ENCODE results near the gene IGSF21. TPM values are rescaled to one million over a fixed set of nuclear protein-coding genes. Genes with fewer than 3 reads are reported as not detected.

Gene IGSF21
- total RNA-seq, 1 donor = not detected

- Histone ChIP-seq H3K79me2 (ENCODE audit: insufficient read depth, low read length) (no peaks in the 10 kb centered on the region), H3K4me2 (ENCODE audit: insufficient read depth, low read length) (no peak overlapping the region), H3K36me3 (ENCODE audit: insufficient read depth, low read length) (no peaks in the 10 kb centered on the region), H3K27ac (ENCODE audit: low read depth, low read length) (no peak overlapping the region), H2AFZ (ENCODE audit: low read length) (no peak overlapping the region), H3K27me3 (ENCODE audit: insufficient read depth, low read length) (no peaks in the 10 kb centered on the region), H3K9me3 (ENCODE audit: low read depth, low read length) (no peaks in the 10 kb centered on the region), H3K4me1 (ENCODE audit: insufficient read depth, low read length) (no peaks in the 10 kb centered on the region), H4K20me1 (ENCODE audit: insufficient read depth, low read length) (no peaks in the 10 kb centered on the region), H3K4me3 (ENCODE audit: insufficient read depth, low read length) (no peak overlapping the region)
- TF ChIP-seq, protein P1, sequence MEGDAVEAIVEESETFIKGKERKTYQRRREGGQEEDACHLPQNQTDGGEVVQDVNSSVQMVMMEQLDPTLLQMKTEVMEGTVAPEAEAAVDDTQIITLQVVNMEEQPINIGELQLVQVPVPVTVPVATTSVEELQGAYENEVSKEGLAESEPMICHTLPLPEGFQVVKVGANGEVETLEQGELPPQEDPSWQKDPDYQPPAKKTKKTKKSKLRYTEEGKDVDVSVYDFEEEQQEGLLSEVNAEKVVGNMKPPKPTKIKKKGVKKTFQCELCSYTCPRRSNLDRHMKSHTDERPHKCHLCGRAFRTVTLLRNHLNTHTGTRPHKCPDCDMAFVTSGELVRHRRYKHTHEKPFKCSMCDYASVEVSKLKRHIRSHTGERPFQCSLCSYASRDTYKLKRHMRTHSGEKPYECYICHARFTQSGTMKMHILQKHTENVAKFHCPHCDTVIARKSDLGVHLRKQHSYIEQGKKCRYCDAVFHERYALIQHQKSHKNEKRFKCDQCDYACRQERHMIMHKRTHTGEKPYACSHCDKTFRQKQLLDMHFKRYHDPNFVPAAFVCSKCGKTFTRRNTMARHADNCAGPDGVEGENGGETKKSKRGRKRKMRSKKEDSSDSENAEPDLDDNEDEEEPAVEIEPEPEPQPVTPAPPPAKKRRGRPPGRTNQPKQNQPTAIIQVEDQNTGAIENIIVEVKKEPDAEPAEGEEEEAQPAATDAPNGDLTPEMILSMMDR (IDR thresholded peaks at IDR 0.05; ENCODE audit: extremely low read depth, low read depth, low read length) = no peak
- DNase-seq (ENCODE audit: insufficient read length, low spot score, missing footprints) = no peak
Measured at GRCh38 chr1:18357622-18358230, 250.1 kb downstream of the IGSF21 start.

- H3K27me3 ChIP-seq (ENCODE audit: insufficient read depth, low read length) = no peaks in the 10 kb centered on the region
- no peak overlapping the region for H3K4me2 ChIP-seq (ENCODE audit: insufficient read depth, low read length)
- H2AFZ ChIP-seq (ENCODE audit: low read length) = no peak overlapping the region
- H3K4me3 ChIP-seq (ENCODE audit: insufficient read depth, low read length) = no peak overlapping the region
- no peaks in the 10 kb centered on the region for H4K20me1 ChIP-seq (ENCODE audit: insufficient read depth, low read length)
- no peaks in the 10 kb centered on the region for H3K79me2 ChIP-seq (ENCODE audit: insufficient read depth, low read length)
- no peaks in the 10 kb centered on the region for H3K4me1 ChIP-seq (ENCODE audit: insufficient read depth, low read length)
- H3K27ac ChIP-seq (ENCODE audit: low read depth, low read length) = no peak overlapping the region
- no peak for DNase-seq (ENCODE audit: insufficient read length, low spot score, missing footprints)
- TF ChIP-seq, protein P1 (IDR thresholded peaks at IDR 0.05; ENCODE audit: extremely low read depth, low read depth, low read length) = no peak
- no peaks in the 10 kb centered on the region for H3K9me3 ChIP-seq (ENCODE audit: low read depth, low read length)
- H3K36me3 ChIP-seq (ENCODE audit: insufficient read depth, low read length) = no peaks in the 10 kb centered on the region
Measured at GRCh38 chr1:18358600-18358999, 251.0 kb downstream of the IGSF21 start.

GRCh38 chr1:18360251-18360650, 252.7 kb downstream of the IGSF21 start:
- Histone ChIP-seq H4K20me1 (ENCODE audit: insufficient read depth, low read length) (no peaks in the 10 kb centered on the region), H3K27ac (ENCODE audit: low read depth, low read length) (no peak overlapping the region), H3K4me3 (ENCODE audit: insufficient read depth, low read length) (no peak overlapping the region), H2AFZ (ENCODE audit: low read length) (no peak overlapping the region), H3K79me2 (ENCODE audit: insufficient read depth, low read length) (no peaks in the 10 kb centered on the region), H3K9me3 (ENCODE audit: low read depth, low read length) (no peaks in the 10 kb centered on the region), H3K36me3 (ENCODE audit: insufficient read depth, low read length) (no peaks in the 10 kb centered on the region), H3K4me2 (ENCODE audit: insufficient read depth, low read length) (no peak overlapping the region), H3K27me3 (ENCODE audit: insufficient read depth, low read length) (no peaks in the 10 kb centered on the region), H3K4me1 (ENCODE audit: insufficient read depth, low read length) (no peaks in the 10 kb centered on the region)
- DNase-seq (ENCODE audit: insufficient read length, low spot score, missing footprints) = no peak
- TF ChIP-seq, protein P1 (IDR thresholded peaks at IDR 0.05; ENCODE audit: extremely low read depth, low read depth, low read length) = no peak

DNA sequence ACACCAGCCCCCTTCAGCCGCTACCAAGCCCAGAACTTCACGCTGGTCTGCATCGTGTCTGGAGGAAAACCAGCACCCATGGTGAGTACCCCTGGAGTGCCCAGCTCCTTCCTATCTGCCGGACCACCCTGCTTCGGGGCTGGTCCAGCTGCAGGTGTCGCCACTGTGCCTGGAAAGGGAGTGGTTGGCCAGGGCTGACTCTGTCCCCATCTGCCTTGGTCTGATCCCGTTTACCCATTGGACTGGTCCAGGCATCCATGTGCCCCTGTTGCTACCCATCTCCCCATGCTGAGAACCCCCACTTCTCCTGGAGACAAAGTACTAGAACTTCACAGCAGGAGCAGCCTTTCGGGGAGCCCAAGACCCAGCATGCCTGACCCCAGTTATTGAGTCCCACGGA, 254.6 kb downstream of the IGSF21 start:
- no peaks in the 10 kb centered on the region for H3K36me3 ChIP-seq (ENCODE audit: insufficient read depth, low read length)
- no peak for DNase-seq (ENCODE audit: insufficient read length, low spot score, missing footprints)
- no peaks in the 10 kb centered on the region for H3K27me3 ChIP-seq (ENCODE audit: insufficient read depth, low read length)
- H2AFZ ChIP-seq (ENCODE audit: low read length) = no peak overlapping the region
- H3K27ac ChIP-seq (ENCODE audit: low read depth, low read length) = no peak overlapping the region
- no peaks in the 10 kb centered on the region for H3K9me3 ChIP-seq (ENCODE audit: low read depth, low read length)
- no peak overlapping the region for H3K4me2 ChIP-seq (ENCODE audit: insufficient read depth, low read length)
- TF ChIP-seq, protein P1 (IDR thresholded peaks at IDR 0.05; ENCODE audit: extremely low read depth, low read depth, low read length) = no peak
- H3K4me3 ChIP-seq (ENCODE audit: insufficient read depth, low read length) = no peak overlapping the region
- no peaks in the 10 kb centered on the region for H3K4me1 ChIP-seq (ENCODE audit: insufficient read depth, low read length)
- no peaks in the 10 kb centered on the region for H3K79me2 ChIP-seq (ENCODE audit: insufficient read depth, low read length)
- H4K20me1 ChIP-seq (ENCODE audit: insufficient read depth, low read length) = no peaks in the 10 kb centered on the region
